ENCODE data around the gene RIMBP2.

RIMBP2 gene

DNA sequence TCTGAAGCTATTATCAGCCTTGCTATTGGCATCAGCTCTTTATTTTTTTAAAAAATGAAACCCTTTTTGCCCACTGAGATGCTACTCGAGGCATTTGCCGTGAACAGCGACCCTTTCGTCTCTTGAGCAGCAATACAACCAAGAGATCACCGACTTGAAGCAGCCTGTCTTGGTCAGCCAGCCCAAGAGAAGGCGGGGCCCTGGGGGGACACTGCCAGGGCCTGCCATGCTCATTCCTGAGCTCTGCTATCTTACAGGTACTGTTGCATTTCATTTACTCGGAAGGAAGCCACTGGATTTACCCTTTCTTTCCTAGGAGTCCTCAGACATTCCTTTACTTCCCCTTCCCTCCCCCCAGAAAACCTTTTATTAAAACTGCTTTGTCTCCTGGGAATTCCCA is 361.7 kb downstream of the RIMBP2 start:
- no peak for DNase-seq (ENCODE audit: low read depth)
- no peak overlapping the region for H3K4me3 ChIP-seq (ENCODE audit: low read depth, low read length)

DNA sequence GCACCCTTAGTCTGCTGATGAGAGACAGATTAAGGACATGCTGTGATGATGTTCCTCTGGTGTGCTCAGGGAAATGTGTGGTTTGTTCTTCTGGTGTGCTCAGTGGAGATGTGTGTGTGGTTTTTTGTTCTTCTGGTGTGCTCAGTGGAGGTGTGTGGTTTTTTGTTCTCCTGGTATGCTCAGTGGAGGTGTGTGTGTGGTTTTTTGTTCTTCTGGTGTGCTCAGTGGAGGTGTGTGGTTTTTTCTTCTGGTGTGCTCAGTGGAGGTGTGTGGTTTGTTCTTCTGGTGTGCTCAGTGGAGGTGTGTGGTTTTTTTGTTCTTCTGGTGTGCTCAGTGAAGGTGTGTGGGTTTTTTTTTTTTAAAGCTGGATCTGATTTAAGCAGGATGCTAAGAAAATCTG is 363.0 kb downstream of the RIMBP2 start:
- TF ChIP-seq, protein P1, sequence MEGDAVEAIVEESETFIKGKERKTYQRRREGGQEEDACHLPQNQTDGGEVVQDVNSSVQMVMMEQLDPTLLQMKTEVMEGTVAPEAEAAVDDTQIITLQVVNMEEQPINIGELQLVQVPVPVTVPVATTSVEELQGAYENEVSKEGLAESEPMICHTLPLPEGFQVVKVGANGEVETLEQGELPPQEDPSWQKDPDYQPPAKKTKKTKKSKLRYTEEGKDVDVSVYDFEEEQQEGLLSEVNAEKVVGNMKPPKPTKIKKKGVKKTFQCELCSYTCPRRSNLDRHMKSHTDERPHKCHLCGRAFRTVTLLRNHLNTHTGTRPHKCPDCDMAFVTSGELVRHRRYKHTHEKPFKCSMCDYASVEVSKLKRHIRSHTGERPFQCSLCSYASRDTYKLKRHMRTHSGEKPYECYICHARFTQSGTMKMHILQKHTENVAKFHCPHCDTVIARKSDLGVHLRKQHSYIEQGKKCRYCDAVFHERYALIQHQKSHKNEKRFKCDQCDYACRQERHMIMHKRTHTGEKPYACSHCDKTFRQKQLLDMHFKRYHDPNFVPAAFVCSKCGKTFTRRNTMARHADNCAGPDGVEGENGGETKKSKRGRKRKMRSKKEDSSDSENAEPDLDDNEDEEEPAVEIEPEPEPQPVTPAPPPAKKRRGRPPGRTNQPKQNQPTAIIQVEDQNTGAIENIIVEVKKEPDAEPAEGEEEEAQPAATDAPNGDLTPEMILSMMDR (IDR thresholded peaks at IDR 0.05; ENCODE audit: control insufficient read depth, extremely low read depth, insufficient read depth), result no peak
- DNase-seq (ENCODE audit: low read depth), result no peak
- H3K4me3 ChIP-seq (ENCODE audit: low read depth, low read length), result no peak overlapping the region

More for the DNA sequence above, 361.7 kb downstream of the RIMBP2 start:
- TF ChIP-seq, protein P1 (IDR thresholded peaks at IDR 0.05; ENCODE audit: control insufficient read depth, extremely low read depth, insufficient read depth), result no peak

DNA sequence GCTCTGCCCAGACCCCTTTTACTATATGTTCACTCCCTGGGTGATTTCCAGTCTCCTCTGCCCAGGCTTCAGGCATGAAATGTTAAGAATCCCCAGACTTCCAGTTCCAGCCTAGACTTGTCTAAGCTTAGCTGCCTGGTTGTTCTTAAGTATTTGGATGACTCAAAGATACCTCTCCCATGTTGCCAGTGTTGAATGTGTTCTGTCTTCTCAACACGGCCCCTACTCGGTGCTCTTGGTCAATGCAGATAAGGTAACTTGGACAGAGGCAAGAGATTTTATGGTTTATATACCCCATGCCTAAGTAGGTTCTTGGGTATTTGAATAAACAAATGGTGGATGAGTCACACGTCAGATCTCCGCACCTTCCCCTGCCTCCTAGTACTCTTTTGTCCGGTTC is 364.8 kb downstream of the RIMBP2 start:
- TF ChIP-seq, protein P1 (IDR thresholded peaks at IDR 0.05; ENCODE audit: control insufficient read depth, extremely low read depth, insufficient read depth), result no peak

DNA sequence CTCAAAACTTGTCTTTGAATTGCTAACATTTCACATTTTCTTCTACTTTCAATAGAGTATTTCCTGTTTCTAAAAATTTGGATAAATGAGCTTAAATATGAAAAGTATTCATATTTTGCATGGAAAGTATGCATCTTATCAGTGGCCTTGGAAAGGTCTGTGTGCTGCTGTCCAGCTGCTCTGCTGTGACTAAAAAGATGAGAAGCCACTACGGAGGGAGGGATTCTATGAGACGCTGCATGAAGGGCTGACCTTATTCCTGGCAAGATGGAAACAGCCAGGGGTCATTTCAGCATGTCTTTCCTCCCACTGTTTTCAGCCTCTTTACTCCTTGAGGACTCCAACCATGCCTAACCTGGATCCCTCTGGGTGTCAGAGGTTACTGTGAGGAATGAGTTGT is 365.4 kb downstream of the RIMBP2 start:
- TF ChIP-seq, protein P1 (IDR thresholded peaks at IDR 0.05; ENCODE audit: control insufficient read depth, extremely low read depth, insufficient read depth), result no peak
- no peak overlapping the region for H3K4me3 ChIP-seq (ENCODE audit: low read depth, low read length)
- DNase-seq (ENCODE audit: low read depth), result no peak

More for the DNA sequence above, 364.8 kb downstream of the RIMBP2 start:
- no peak for DNase-seq (ENCODE audit: low read depth)
- H3K4me3 ChIP-seq (ENCODE audit: low read depth, low read length), result no peak overlapping the region

DNA sequence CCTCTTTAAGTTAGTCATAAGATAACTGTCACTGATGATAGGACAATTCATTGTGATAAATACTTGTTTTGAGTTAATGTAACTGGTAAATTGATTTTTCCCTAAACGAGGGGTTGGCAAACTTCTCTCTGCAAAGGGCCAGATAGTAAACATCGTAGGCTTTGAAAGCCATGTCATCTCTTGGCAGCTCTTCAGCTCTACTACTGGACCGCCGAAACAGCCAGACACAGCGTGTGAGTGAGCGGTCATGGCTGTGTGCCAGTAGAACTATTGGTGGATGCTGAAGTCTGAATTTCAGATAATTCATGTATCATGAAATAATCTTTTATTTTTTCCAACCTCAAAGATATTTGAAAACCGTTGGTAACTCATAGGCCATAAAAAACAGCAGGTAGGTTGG is 368.5 kb downstream of the RIMBP2 start:
- H3K4me3 ChIP-seq (ENCODE audit: low read depth, low read length), result no peak overlapping the region
- DNase-seq (ENCODE audit: low read depth), result no peak
- TF ChIP-seq, protein P1 (IDR thresholded peaks at IDR 0.05; ENCODE audit: control insufficient read depth, extremely low read depth, insufficient read depth), result no peak

Measured in LNCaP clone FGC (cell line).